Lung microvascular endothelial cell (primary cell): ENCODE results near the gene XRCC6. TPM values are rescaled to one million over a fixed set of nuclear protein-coding genes. Genes with fewer than 3 reads are reported as not detected.
"Not testable (repeated sequence)": the region's sequence is repeated elsewhere in the genome, so short reads cannot be mapped to it uniquely, and the experiment has no call there.

Experiments
- DNase-seq, 2 donors: peaks; one replicate each; pipeline versions ENCODE4 v3.0.0 to v3.0.0-alpha.2; 2010; ENCODE audit warnings: low read depth in 2 of 2
- total RNA-seq: library from RNA; depleted of rRNA; stranded (reverse); fragments of >200 nt; gene quantifications from 2 replicates; pipeline ENCODE4 v1.2.1, GENCODE V29; 2014

Gene XRCC6
- 215 and 281 TPM in 2 replicates for total RNA-seq

- peak; percentile 100 for DNase-seq
Measured at GRCh38 chr22:41621099-41621910, at the start of gene XRCC6. XRCC6 (plus strand) TSS chr22:41621295; CDS start chr22:41622005, 710 bp downstream.

GRCh38 chr22:41571786-41572185, 49.3 kb upstream of the XRCC6 start:
- no peak for DNase-seq

- DNase-seq, result not testable (repeated sequence)
Measured at GRCh38 chr22:41572305-41572704, 48.8 kb upstream of the XRCC6 start.

- no peak for DNase-seq
Measured at GRCh38 chr22:41573677-41574076, 47.4 kb upstream of the XRCC6 start.

- no peak for DNase-seq
Measured at GRCh38 chr22:41574847-41575381, 46.2 kb upstream of the XRCC6 start.

GRCh38 chr22:41575533-41575932, 45.6 kb upstream of the XRCC6 start:
- DNase-seq, result no peak

GRCh38 chr22:41576877-41577276, 44.2 kb upstream of the XRCC6 start:
- peak; percentile 60 to 69 for DNase-seq

- DNase-seq, result no peak
Measured at GRCh38 chr22:41578114-41578513, 43.0 kb upstream of the XRCC6 start.

GRCh38 chr22:41578818-41579217, 42.3 kb upstream of the XRCC6 start:
- no peak for DNase-seq

- DNase-seq, result no peak
Measured at GRCh38 chr22:41579297-41579996, 41.6 kb upstream of the XRCC6 start.

GRCh38 chr22:41579997-41580355, 41.1 kb upstream of the XRCC6 start:
- DNase-seq, result no peak

- DNase-seq, result no peak
Measured at GRCh38 chr22:41582694-41583093, 38.4 kb upstream of the XRCC6 start.

- DNase-seq, result no peak
Measured at GRCh38 chr22:41584881-41585280, 36.2 kb upstream of the XRCC6 start.

- no peak for DNase-seq
Measured at GRCh38 chr22:41585898-41586297, 35.2 kb upstream of the XRCC6 start.

- no peak for DNase-seq
Measured at GRCh38 chr22:41587347-41587723, 33.8 kb upstream of the XRCC6 start.

GRCh38 chr22:41589391-41590241, 31.5 kb upstream of the XRCC6 start, which contains the start of gene PMM1:
PMM1 (minus strand) TSS chr22:41589840; CDS start chr22:41589805, 35 bp downstream.
- peak; percentile 99 to 100 for DNase-seq

GRCh38 chr22:41593336-41593960, 27.6 kb upstream of the XRCC6 start:
- DNase-seq, result not testable (repeated sequence)

- no peak for DNase-seq
Measured at GRCh38 chr22:41595703-41596102, 25.4 kb upstream of the XRCC6 start.

- DNase-seq, result peak; percentile 65 to 75
Measured at GRCh38 chr22:41596776-41597634, 24.1 kb upstream of the XRCC6 start.

GRCh38 chr22:41597635-41597953, 23.5 kb upstream of the XRCC6 start:
- DNase-seq, result no peak
